IMR-90 (cell line): ENCODE data around the gene PANK3. TPM values are rescaled to one million over a fixed set of nuclear protein-coding genes. Genes with fewer than 3 reads are reported as not detected.

Source experiments
- ATAC-seq: fragments of 200-7000 bp; cut with Tn5 transposase; 2 replicates; pipeline ENCODE4 v1.9.1; 2020; ENCODE audit warnings: low read depth, mild to moderate bottlenecking, moderate library complexity
- BruUV-seq: library from RNA; stranded (reverse); fragments of 400-500 nt; replicated peaks from 2 replicates; lab custom pipeline; 2021; lab: Mats Ljungman, UMichigan
- CTCF ChIA-PET: fragments of 300-600 bp; formaldehyde crosslinking; extraction: SDS; loops from one replicate; lab custom pipeline; 2021; ENCODE audit warnings: antibody characterized with exemption; lab: Yijun Ruan, JAX
- POLR2A ChIA-PET: fragments of 300-600 bp; sonication (Branson Sonifier 250); formaldehyde crosslinking; loops from one replicate; lab custom pipeline; 2022; ENCODE audit warnings: antibody characterized with exemption; ENCODE audit not compliant: unreplicated experiment; lab: Charles Lee
- DNase-seq: peaks from one replicate; pipeline ENCODE4 v3.0.0; 2013
- H2AFZ ChIP-seq: replicated peaks from 2 replicates; pipeline ENCODE3; 2013; ENCODE audit warnings: low read length, mild to moderate bottlenecking; ENCODE audit not compliant: poor library complexity
- H2AK5ac ChIP-seq: 2 replicates; pipeline ENCODE4 v1.6.1; 2013; ENCODE audit warnings: low read depth, low read length, inconsistent platforms
- H2AK9ac ChIP-seq: replicated peaks from 2 replicates; pipeline ENCODE3; 2013; ENCODE audit warnings: mild to moderate bottlenecking, low read depth, low read length, moderate library complexity; ENCODE audit not compliant: poor library complexity
- H2BK120ac ChIP-seq: 2 replicates; pipeline ENCODE4 v1.6.1; 2013; ENCODE audit warnings: low read depth, low read length, inconsistent platforms
- H2BK15ac ChIP-seq: 3 replicates; pipeline ENCODE4 v1.6.1; 2013; ENCODE audit warnings: low read depth, low read length, inconsistent platforms
- H2BK20ac ChIP-seq: 2 replicates; pipeline ENCODE4 v1.6.1; 2013; ENCODE audit warnings: low read depth, mild to moderate bottlenecking, inconsistent platforms, low read length, moderate library complexity
- H2BK5ac ChIP-seq: 2 replicates; pipeline ENCODE4 v1.6.1; 2013; ENCODE audit warnings: mild to moderate bottlenecking, low read depth, low read length, inconsistent platforms; ENCODE audit not compliant: poor library complexity, severe bottlenecking
- H3K14ac ChIP-seq: replicated peaks from 2 replicates; pipeline ENCODE4 v1.6.1; 2013; ENCODE audit warnings: low read depth, low read length, inconsistent platforms
- H3K18ac ChIP-seq: 2 replicates; pipeline ENCODE4 v1.6.1; 2013; ENCODE audit warnings: low read depth, low read length, control low read depth
- H3K23ac ChIP-seq: 2 replicates; pipeline ENCODE4 v1.6.1; 2013; ENCODE audit warnings: low read depth, low read length, inconsistent platforms
- H3K27ac ChIP-seq: 2 replicates; pipeline ENCODE4 v1.5.1; 2013; ENCODE audit warnings: mild to moderate bottlenecking, control low read depth, low read length; ENCODE audit not compliant: insufficient read depth
- H3K27me3 ChIP-seq: 2 replicates; pipeline ENCODE4 v1.6.1; 2013; ENCODE audit warnings: low read length; ENCODE audit not compliant: control insufficient read depth, insufficient read depth
- H3K36me3 ChIP-seq: 2 replicates; pipeline ENCODE4 v1.6.1; 2013; ENCODE audit warnings: low read length, mixed read lengths; ENCODE audit not compliant: control insufficient read depth, insufficient read depth
- H3K4ac ChIP-seq: 2 replicates; pipeline ENCODE4 v1.6.1; 2013; ENCODE audit warnings: low read depth, low read length, inconsistent platforms
- H3K4me1 ChIP-seq: 2 replicates; pipeline ENCODE4 v1.6.1; 2013; ENCODE audit warnings: low read length, mixed read lengths; ENCODE audit not compliant: control insufficient read depth, insufficient read depth
- H3K4me2 ChIP-seq: 2 replicates; pipeline ENCODE4 v1.6.1; 2013; ENCODE audit warnings: low read depth, mild to moderate bottlenecking, control low read depth, low read length, moderate library complexity
- H3K4me3 ChIP-seq: 2 replicates; pipeline ENCODE4 v1.5.1; 2013; ENCODE audit warnings: low read depth, mild to moderate bottlenecking, control low read depth, low read length, moderate library complexity; ENCODE audit not compliant: insufficient read depth
- H3K56ac ChIP-seq: 2 replicates; pipeline ENCODE4 v1.6.1; 2013; ENCODE audit warnings: low read length, inconsistent platforms; ENCODE audit not compliant: insufficient read depth; ENCODE audit errors: extremely low read depth
- H3K79me1 ChIP-seq, 2 experiments: 2 replicates each; pipeline ENCODE4 v1.6.1; 2013; ENCODE audit warnings: low read length in 2 of 2, inconsistent platforms in 1 of 2, low read depth in 1 of 2
- H3K9ac ChIP-seq: 2 replicates; pipeline ENCODE4 v1.6.1; 2013; ENCODE audit warnings: low read depth, low read length, control low read depth
- H3K9me1 ChIP-seq: 2 replicates; pipeline ENCODE4 v1.6.1; 2013; ENCODE audit warnings: low read length, inconsistent platforms; ENCODE audit not compliant: insufficient read depth
- H3K9me3 ChIP-seq: 2 replicates; pipeline ENCODE4 v1.6.1; 2013; ENCODE audit warnings: low read length; ENCODE audit not compliant: control insufficient read depth, insufficient read depth
- H4K20me1 ChIP-seq: 2 replicates; pipeline ENCODE4 v1.6.1; 2013; ENCODE audit warnings: low read length, inconsistent platforms; ENCODE audit not compliant: insufficient read depth
- H4K5ac ChIP-seq: 2 replicates; pipeline ENCODE4 v1.6.1; 2013; ENCODE audit warnings: mild to moderate bottlenecking, low read depth, low read length, control low read depth
- H4K8ac ChIP-seq, 2 experiments: 2 replicates each; pipeline ENCODE4 v1.6.1; 2013; ENCODE audit warnings: low read depth in 2 of 2, low read length in 2 of 2, control low read depth in 1 of 2, inconsistent platforms in 1 of 2
- H4K91ac ChIP-seq: 2 replicates; pipeline ENCODE4 v1.6.1; 2013; ENCODE audit warnings: low read depth, low read length, inconsistent platforms; ENCODE audit not compliant: insufficient read depth
- CEBPB ChIP-seq: IDR thresholded peaks from 2 replicates; pipeline ENCODE4 v1.6.1; 2012; ENCODE audit warnings: low read depth, low read length, improper control_type of control experiment
- CHD1 ChIP-seq: IDR thresholded peaks from 2 replicates; pipeline ENCODE4 v1.6.1; 2012; ENCODE audit warnings: low read depth, low read length, improper control_type of control experiment
- MXI1 ChIP-seq: IDR thresholded peaks from 2 replicates; pipeline ENCODE4 v1.6.1; 2012; ENCODE audit warnings: low read depth, mild to moderate bottlenecking, low read length, moderate library complexity, borderline replicate concordance
- NFE2L2 ChIP-seq: fragments of 150-350 bp; IDR thresholded peaks from 2 replicates; pipeline ENCODE4 v1.6.1; 2016; ENCODE audit warnings: low read depth, mild to moderate bottlenecking, low read length
- RCOR1 ChIP-seq: IDR thresholded peaks from 2 replicates; pipeline ENCODE4 v1.6.1; 2012; ENCODE audit warnings: mild to moderate bottlenecking, low read length, improper control_type of control experiment; ENCODE audit not compliant: insufficient replicate concordance
- WGBS, 2 experiments: methylation state at CpG; one replicate each; pipeline versions ENCODE4 v1.1.5 to v1.1.7; 2013; ENCODE audit warnings: missing lambda C conversion rate in 2 of 2; ENCODE audit not compliant: insufficient read length in 1 of 2; ENCODE audit errors: extremely low coverage in 2 of 2; 5-methylcytosine and 5-hydroxymethylcytosine counted together
- dilution Hi-C: fragments of 300-500 bp; cut with HindIII; formaldehyde crosslinking; loops from one replicate; pipeline ENCODE4 v1.14.3; 2018; ENCODE audit warnings: low sequenced_read_pairs; ENCODE audit not compliant: unreplicated experiment
- in situ Hi-C: fragments of 300-500 bp; cut with MboI; formaldehyde crosslinking; loops from 3 replicates; pipeline ENCODE4 v1.14.3; 2019; ENCODE audit warnings: low sequenced_read_pairs, inconsistent platforms, mixed read lengths
- intact Hi-C: fragments of 100-400 bp; cut with micrococcal nuclease; formaldehyde crosslinking; loops from 2 replicates; pipeline ENCODE4 v1.10.0; 2022
- polyA plus RNA-seq, 3 experiments: library from polyadenylated mRNA; depleted of rRNA; stranded (reverse); fragments of >200 nt; gene quantifications; 2 replicates each; pipeline ENCODE4 v1.2.3, GENCODE V29; 2012; ENCODE audit warnings: low replicate concordance in 1 of 3
- total RNA-seq: library from RNA; depleted of rRNA; stranded (reverse); fragments of >200 nt; gene quantifications from 2 replicates; pipeline ENCODE4 v1.2.3, GENCODE V29; 2012

PANK3 gene
- total and polyA plus RNA-seq, 2 of the 4 experiments (the other 2 are of a cell fraction), result 6.9 to 21.0 TPM

GRCh38 chr5:168579488-168580226, 489 bp upstream of the PANK3 start (continued):
- TF ChIP-seq NFE2L2 (no peak), CHD1 (no peak)

GRCh38 chr5:168578006-168578405, 1.2 kb downstream of the PANK3 start:
- Histone ChIP-seq H3K4me3 (peak overlapping the region; percentile 97), H4K20me1 (peaks cover 34% of the 10 kb centered on the region), H2BK5ac (no peak overlapping the region), H2AK9ac (no peak overlapping the region), H2AFZ (no peak overlapping the region), H2BK15ac (no peak overlapping the region), H4K8ac (no peak overlapping the region), H4K91ac (no peak overlapping the region), H3K79me1 (peaks cover 0 to 14% of the 10 kb centered on the region in 2 experiments; a peak in 1 of 4 replicates), H3K9me3 (no peaks in the 10 kb centered on the region), H3K27me3 (no peaks in the 10 kb centered on the region), H3K23ac (no peak overlapping the region), H2BK120ac (no peak overlapping the region), H3K56ac (no peak overlapping the region), H3K9ac (peak overlapping the region; percentile 79), H3K4me1 (no peaks in the 10 kb centered on the region), H3K9me1 (no peaks in the 10 kb centered on the region), H3K14ac (no peak overlapping the region), H4K5ac (no peak overlapping the region), H3K18ac (no peak overlapping the region), H2AK5ac (no peak overlapping the region), H3K36me3 (no peaks in the 10 kb centered on the region), H3K4me2 (peak overlapping the region; percentile 83), H3K4ac (no peak overlapping the region), H2BK20ac (no peak overlapping the region), H3K27ac (no peak overlapping the region)
- WGBS, 2 experiments, result no CpG with 5 or more reads among the region's 3 CpGs
- BruUV-seq, result no TSS peak
- dilution Hi-C loops (no loop called here), intact Hi-C loops (loop anchor here (10.0 kb wide), 1 partner anchor 1227 kb away; no protein-coding TSS in a partner anchor), in situ Hi-C loops (no loop called here)
- ATAC-seq (no peak), DNase-seq (peak; percentile 37)
- TF ChIP-seq CHD1 (no peak), MXI1 (peak; percentile 62; the same call in 1 of the 2 replicates), CEBPB (no peak), RCOR1 (no peak)
- ChIA-PET POLR2A (no interaction called here), CTCF (no interaction called here)
